G401 (cell line): Measurements from ENCODE around the gene IFIT2. TPM values are rescaled to one million over a fixed set of nuclear protein-coding genes. Genes with fewer than 3 reads are reported as not detected.
A peak's percentile ranks its signal among the peaks of the same experiment; 100 is the strongest.
"Not testable (repeated sequence)": the region's sequence is repeated elsewhere in the genome, so short reads cannot be mapped to it uniquely, and the experiment has no call there.

Source experiments
- DNase-seq: peaks from one replicate; pipeline ENCODE4 v3.0.0-alpha.2; 2015; ENCODE audit warnings: low spot score
- in situ Hi-C: cut with HindIII; loops from 2 replicates; pipeline ENCODE4 v1.10.0; 2016; ENCODE audit warnings: low sequenced_read_pairs, mixed read lengths
- total RNA-seq: library from RNA; depleted of rRNA; stranded (reverse); fragments of >200 nt; shearing (Covaris generic); gene quantifications from 2 replicates; pipeline ENCODE4 v1.2.3, GENCODE V29; 2014

The IFIT2 gene
- total RNA-seq, 1 experiment from 2014 or later, result 1.1 TPM

- in situ Hi-C loops, result no loop called here
- no peak for DNase-seq
These were observed 2.6 kb downstream of the IFIT2 start for GRCh38 chr10:89304446-89304845.

- in situ Hi-C loops, result no loop called here
- no peak for DNase-seq
These were observed 3.1 kb downstream of the IFIT2 start for GRCh38 chr10:89304925-89305324.

- in situ Hi-C loops, result no loop called here
- no peak for DNase-seq
These were observed 4.1 kb downstream of the IFIT2 start for GRCh38 chr10:89305766-89306433.

- DNase-seq, result no peak
- in situ Hi-C loops, result no loop called here
These were observed 4.8 kb downstream of the IFIT2 start for GRCh38 chr10:89306434-89307268.

- no peak for DNase-seq
- in situ Hi-C loops, result no loop called here
These were observed 5.4 kb downstream of the IFIT2 start for GRCh38 chr10:89307269-89307577.

- DNase-seq, result no peak
- in situ Hi-C loops, result no loop called here
These were observed 6.4 kb downstream of the IFIT2 start for GRCh38 chr10:89308266-89308665.

- DNase-seq, result no peak
- in situ Hi-C loops, result no loop called here
These were observed 6.9 kb downstream of the IFIT2 start for GRCh38 chr10:89308736-89309135.

GRCh38 chr10:89309156-89310055, 7.6 kb downstream of the IFIT2 start:
- in situ Hi-C loops, result no loop called here

GRCh38 chr10:89310056-89310893, 8.4 kb downstream of the IFIT2 start:
- DNase-seq, result no peak
- in situ Hi-C loops, result no loop called here

More at GRCh38 chr10:89309156-89310055, 7.6 kb downstream of the IFIT2 start:
- DNase-seq, result no peak

GRCh38 chr10:89312973-89313372, 11.1 kb downstream of the IFIT2 start:
- in situ Hi-C loops, result no loop called here

GRCh38 chr10:89314676-89315075, 12.8 kb downstream of the IFIT2 start:
- no peak for DNase-seq
- in situ Hi-C loops, result no loop called here

More at GRCh38 chr10:89312973-89313372, 11.1 kb downstream of the IFIT2 start:
- DNase-seq, result no peak

- in situ Hi-C loops, DNase-seq: not testable (repeated sequence)
These were observed 16.2 kb downstream of the IFIT2 start for GRCh38 chr10:89318047-89318446.

GRCh38 chr10:89325081-89325480, 23.2 kb downstream of the IFIT2 start:
- in situ Hi-C loops, DNase-seq: not testable (repeated sequence)

GRCh38 chr10:89325856-89326255, 24.0 kb downstream of the IFIT2 start:
- in situ Hi-C loops, DNase-seq: not testable (repeated sequence)

- in situ Hi-C loops, result no loop called here
- DNase-seq, result peak; percentile 85
These were observed 26.1 kb downstream of the IFIT2 start, which contains the start of gene IFIT3 for GRCh38 chr10:89327803-89328441. TSS of gene IFIT3 (plus strand) at chr10:89327997. CDS start at chr10:89328074, 77 bp downstream.

- no peak for DNase-seq
- in situ Hi-C loops, result no loop called here
These were observed 27.3 kb downstream of the IFIT2 start for GRCh38 chr10:89329151-89329550.

- peak; percentile 49 for DNase-seq
- in situ Hi-C loops, result not testable (repeated sequence)
These were observed 28.2 kb downstream of the IFIT2 start for GRCh38 chr10:89330014-89330413.

GRCh38 chr10:89330537-89331212, 28.8 kb downstream of the IFIT2 start:
- DNase-seq, result no peak
- in situ Hi-C loops, result no loop called here
